DMS79 (cell line): ENCODE measurements around the gene METTL1.
"Not testable (repeated sequence)": the region's sequence is repeated elsewhere in the genome, so short reads cannot be mapped to it uniquely, and the experiment has no call there.

Experiments
- DNase-seq: peaks from one replicate; lab custom pipeline; 2025; lab: John Stamatoyannopoulos, UW

METTL1 gene

GRCh38 chr12:57771873-57772428, at the start of gene METTL1:
Gene METTL1 (minus strand): TSS chr12:57772105. CDS start chr12:57772083, 22 bp downstream.
- DNase-seq = peak; percentile 86

- not testable (repeated sequence) for DNase-seq
Measured at GRCh38 chr12:57821015-57821414, 49.1 kb upstream of the METTL1 start.

- DNase-seq = not testable (repeated sequence)
Measured at GRCh38 chr12:57820119-57820518, 48.2 kb upstream of the METTL1 start.

- not testable (repeated sequence) for DNase-seq
Measured at GRCh38 chr12:57817990-57818331, 46.1 kb upstream of the METTL1 start.

GRCh38 chr12:57817261-57817989, 45.5 kb upstream of the METTL1 start:
- DNase-seq = no peak

- no peak for DNase-seq
Measured at GRCh38 chr12:57816855-57817151, 44.9 kb upstream of the METTL1 start.

- DNase-seq = no peak
Measured at GRCh38 chr12:57816001-57816854, 44.3 kb upstream of the METTL1 start.

GRCh38 chr12:57815177-57816000, 43.5 kb upstream of the METTL1 start:
- DNase-seq = peak; percentile 63

GRCh38 chr12:57813971-57814772, 42.3 kb upstream of the METTL1 start:
- DNase-seq = no peak

- no peak for DNase-seq
Measured at GRCh38 chr12:57813111-57813970, 41.4 kb upstream of the METTL1 start.

- DNase-seq = no peak
Measured at GRCh38 chr12:57811028-57811755, 39.3 kb upstream of the METTL1 start.

GRCh38 chr12:57810450-57810849, 38.5 kb upstream of the METTL1 start:
- no peak for DNase-seq

- no peak for DNase-seq
Measured at GRCh38 chr12:57809425-57809824, 37.5 kb upstream of the METTL1 start.

GRCh38 chr12:57808351-57808750, 36.4 kb upstream of the METTL1 start:
- no peak for DNase-seq

- no peak for DNase-seq
Measured at GRCh38 chr12:57807285-57807684, 35.4 kb upstream of the METTL1 start.

GRCh38 chr12:57806677-57807076, 34.8 kb upstream of the METTL1 start:
- DNase-seq = no peak

- DNase-seq = no peak
Measured at GRCh38 chr12:57803319-57803893, 31.5 kb upstream of the METTL1 start.

GRCh38 chr12:57802607-57803006, 30.7 kb upstream of the METTL1 start:
- DNase-seq = no peak

- no peak for DNase-seq
Measured at GRCh38 chr12:57800965-57801364, 29.1 kb upstream of the METTL1 start.
